HCT116 (cell line): ENCODE results near the gene HILPDA.

ENCODE experiments used
- CTCF ChIP-seq, 3 experiments: fragments of 200-600 bp in 1 of 3; sonication (generic) in 1 of 3; IDR thresholded peaks in 2 of 3; conservative IDR thresholded peaks in 1 of 3; 2 replicates each; pipeline ENCODE4 v1.5.1; 2012 to 2017; ENCODE audit warnings: low read depth in 2 of 3, low read length in 2 of 3, antibody characterized with exemption in 1 of 3, borderline replicate concordance in 1 of 3, control low read depth in 1 of 3, mild to moderate bottlenecking in 1 of 3, mixed read lengths in 1 of 3, mixed run types in 1 of 3, moderate library complexity in 1 of 3; ENCODE audit not compliant: insufficient read depth in 1 of 3
- EZH2 ChIP-seq: fragments of 200-600 bp; sonication (generic); IDR thresholded peaks from 2 replicates; pipeline ENCODE4 v1.6.1; 2017; ENCODE audit warnings: antibody characterized with exemption, mixed run types
- REST ChIP-seq: IDR thresholded peaks from 2 replicates; pipeline ENCODE4 v1.6.1; 2012; ENCODE audit warnings: low read depth
- ZFX ChIP-seq: fragments of 450-650 bp; IDR thresholded peaks from 2 replicates; pipeline ENCODE4 v1.6.1; 2017

- TF ChIP-seq ZFX (no peak), CTCF (IDR thresholded peaks at IDR 0.05 in 2 of 3, conservative IDR thresholded peaks at IDR 0.05 in 1 of 3; ENCODE audit: borderline replicate concordance in 1 of 3, insufficient read depth in 1 of 3, low read depth in 2 of 3, low read length in 2 of 3) (no peak), EZH2 (no peak), REST (no peak)
These were observed 1.6 kb upstream of the HILPDA start for GRCh38 chr7:128453836-128454804.
